NCI-H1417 treated with DMSO at 0.1 percent for 48 hours (cell line): ENCODE data around the gene MBTPS1.

Experiments used
- DNase-seq: peaks from one replicate; lab custom pipeline; 2025; lab: John Stamatoyannopoulos, UW

MBTPS1 gene

GRCh38 chr16:84116720-84117493, at the start of gene MBTPS1:
Gene MBTPS1, minus strand, starts transcription at chr16:84116942. Its CDS starts 15,159 bp downstream, at chr16:84101783.
- peak; percentile 30 for DNase-seq

GRCh38 chr16:84165746-84166145, 49.0 kb upstream of the MBTPS1 start:
- no peak for DNase-seq

GRCh38 chr16:84161801-84162200, 45.1 kb upstream of the MBTPS1 start:
- no peak for DNase-seq

GRCh38 chr16:84161037-84161436, 44.3 kb upstream of the MBTPS1 start:
- no peak for DNase-seq

- DNase-seq, result no peak
Observed at GRCh38 chr16:84159800-84160199, 43.1 kb upstream of the MBTPS1 start.

GRCh38 chr16:84159007-84159406, 42.3 kb upstream of the MBTPS1 start:
- DNase-seq, result no peak

- DNase-seq, result no peak
Observed at GRCh38 chr16:84156342-84156784, 39.6 kb upstream of the MBTPS1 start.

- no peak for DNase-seq
Observed at GRCh38 chr16:84155771-84156170, 39.0 kb upstream of the MBTPS1 start.

- no peak for DNase-seq
Observed at GRCh38 chr16:84155226-84155625, 38.5 kb upstream of the MBTPS1 start.

- no peak for DNase-seq
Observed at GRCh38 chr16:84153660-84154214, 37.0 kb upstream of the MBTPS1 start.

GRCh38 chr16:84150926-84151325, 34.2 kb upstream of the MBTPS1 start:
- DNase-seq, result no peak

GRCh38 chr16:84144859-84145639, 28.3 kb upstream of the MBTPS1 start, which contains the start of the genes DNAAF1 and HSDL1:
Gene DNAAF1, plus strand, starts transcription at chr16:84145308. Its CDS starts 133 bp downstream, at chr16:84145441.
Gene HSDL1, minus strand, starts transcription at chr16:84145177. Its CDS starts 13,856 bp downstream, at chr16:84131321.
- peak; percentile 20 for DNase-seq

GRCh38 chr16:84144209-84144858, 27.6 kb upstream of the MBTPS1 start:
- DNase-seq, result no peak

- no peak for DNase-seq
Observed at GRCh38 chr16:84143784-84144199, 27.1 kb upstream of the MBTPS1 start.

GRCh38 chr16:84143081-84143480, 26.3 kb upstream of the MBTPS1 start:
- no peak for DNase-seq

- DNase-seq, result no peak
Observed at GRCh38 chr16:84141143-84141670, 24.5 kb upstream of the MBTPS1 start.

- DNase-seq, result no peak
Observed at GRCh38 chr16:84139628-84140258, 23.0 kb upstream of the MBTPS1 start.

- no peak for DNase-seq
Observed at GRCh38 chr16:84138824-84139627, 22.3 kb upstream of the MBTPS1 start.

- no peak for DNase-seq
Observed at GRCh38 chr16:84138500-84138823, 21.7 kb upstream of the MBTPS1 start.

GRCh38 chr16:84137769-84138357, 21.1 kb upstream of the MBTPS1 start:
- no peak for DNase-seq
